GM12878 (cell line): Measurements from ENCODE around the gene CDYL. TPM values are rescaled to one million over a fixed set of nuclear protein-coding genes. Genes with fewer than 3 reads are reported as not detected.

Experiments
- ATAC-seq: fragments of 200-7000 bp; cut with Tn5 transposase; 3 replicates; pipeline ENCODE4 v1.9.1; 2020; ENCODE audit warnings: mild to moderate bottlenecking, moderate library complexity
- BruUV-seq: library from RNA; stranded (reverse); fragments of 400-500 nt; replicated peaks from 2 replicates; lab custom pipeline; 2021; lab: Mats Ljungman, UMichigan
- CTCF ChIA-PET: fragments of 300-600 bp; sonication (Branson Sonifier 250); formaldehyde crosslinking; extraction: SDS; loops from one replicate; lab custom pipeline; 2021; ENCODE audit warnings: inconsistent platforms; lab: Yijun Ruan, JAX
- POLR2A ChIA-PET: fragments of 350-600 bp; formaldehyde crosslinking; extraction: SDS; loops from one replicate; lab custom pipeline; 2021; ENCODE audit warnings: inconsistent platforms; lab: Charles Lee
- RAD21 ChIA-PET: fragments of 300-600 bp; sonication (Branson Sonifier 250); formaldehyde crosslinking; loops from one replicate; lab custom pipeline; 2023; ENCODE audit warnings: antibody characterized with exemption; ENCODE audit not compliant: unreplicated experiment; lab: Charles Lee
- SMC1A ChIA-PET: fragments of 300-600 bp; sonication (Branson Sonifier 250); formaldehyde crosslinking; loops from one replicate; lab custom pipeline; 2023; ENCODE audit not compliant: unreplicated experiment, uncharacterized antibody; lab: Charles Lee
- DNase-seq: peaks from one replicate; pipeline ENCODE4 v3.0.0-alpha.2; 2011; ENCODE audit warnings: low read depth, low spot score
- FAIRE-seq: peaks from 3 replicates; lab custom pipeline; 2011; peaks lifted over from hg19 to GRCh38; lab: Jason Lieb, UNC
- H2AFZ ChIP-seq: 2 replicates; pipeline ENCODE4 v1.6.0; 2011; ENCODE audit warnings: low read depth, low read length, control low read depth; ENCODE audit not compliant: control insufficient read depth
- H3K27ac ChIP-seq: 2 replicates; pipeline ENCODE4 v1.5.1; 2011; ENCODE audit warnings: control low read depth; ENCODE audit not compliant: control insufficient read depth, insufficient read depth
- H3K27me3 ChIP-seq, 2 experiments: replicated peaks in 1 of 2; 2 replicates each; pipeline versions ENCODE4 v1.6.0 to v1.6.1; 2011; ENCODE audit warnings: low read length in 1 of 2; ENCODE audit not compliant: control insufficient read depth in 2 of 2, insufficient read depth in 2 of 2
- H3K36me3 ChIP-seq, 2 experiments: 2 replicates each; pipeline ENCODE4 v1.5.1; 2011; ENCODE audit warnings: low read length in 1 of 2; ENCODE audit not compliant: control insufficient read depth in 2 of 2, insufficient read depth in 2 of 2
- H3K4me1 ChIP-seq: 2 replicates; pipeline ENCODE4 v1.6.1; 2011; ENCODE audit warnings: mild to moderate bottlenecking, low read length, moderate library complexity, mixed read lengths; ENCODE audit not compliant: control insufficient read depth, insufficient read depth
- H3K4me2 ChIP-seq: 2 replicates; pipeline ENCODE4 v1.6.0; 2011; ENCODE audit warnings: control low read depth; ENCODE audit not compliant: control insufficient read depth, insufficient read depth
- H3K4me3 ChIP-seq: fragments of 200-600 bp; sonication (generic); 2 replicates; pipeline ENCODE4 v1.5.1; 2016
- H3K79me2 ChIP-seq: 2 replicates; pipeline ENCODE4 v1.6.0; 2011; ENCODE audit warnings: low read length; ENCODE audit not compliant: control insufficient read depth, insufficient read depth
- H3K9ac ChIP-seq: 2 replicates; pipeline ENCODE4 v1.8.0; 2011; ENCODE audit warnings: low read length, control low read depth, mixed read lengths; ENCODE audit not compliant: control insufficient read depth, insufficient read depth
- H3K9me3 ChIP-seq: replicated peaks from 3 replicates; pipeline ENCODE4 v1.5.1; 2011; ENCODE audit warnings: mild to moderate bottlenecking, low read length; ENCODE audit not compliant: control insufficient read depth, insufficient read depth
- H4K20me1 ChIP-seq: 2 replicates; pipeline ENCODE4 v1.6.0; 2011; ENCODE audit not compliant: control insufficient read depth, insufficient read depth
- BACH1 ChIP-seq: fragments of 450-650 bp; IDR thresholded peaks from 2 replicates; pipeline ENCODE4 v1.6.1; 2017; ENCODE audit warnings: mild to moderate bottlenecking, borderline replicate concordance
- CHD4 ChIP-seq: fragments of 200-600 bp; sonication (generic); IDR thresholded peaks from 2 replicates; pipeline ENCODE4 v1.6.1; 2016; ENCODE audit warnings: mild to moderate bottlenecking
- CREM ChIP-seq: IDR thresholded peaks from 2 replicates; pipeline ENCODE4 v1.6.1; 2014; ENCODE audit warnings: antibody characterized with exemption, low read depth
- HDGF ChIP-seq: fragments of 450-650 bp; IDR thresholded peaks from 2 replicates; pipeline ENCODE4 v1.6.1; 2016; ENCODE audit warnings: antibody characterized with exemption
- MXI1 ChIP-seq: fragments of 150-350 bp; IDR thresholded peaks from 2 replicates; pipeline ENCODE4 v1.6.1; 2011; ENCODE audit warnings: low read depth, mild to moderate bottlenecking, inconsistent platforms, low read length, improper control_type of control experiment
- NFXL1 ChIP-seq: fragments of 450-650 bp; IDR thresholded peaks from 2 replicates; pipeline ENCODE4 v1.6.1; 2017; ENCODE audit warnings: antibody characterized with exemption, mild to moderate bottlenecking, borderline replicate concordance
- RAD51 ChIP-seq: fragments of 450-650 bp; IDR thresholded peaks from 2 replicates; pipeline ENCODE4 v1.6.1; 2016; ENCODE audit warnings: moderate library complexity, mild to moderate bottlenecking, inconsistent platforms
- TARDBP ChIP-seq: IDR thresholded peaks from 2 replicates; pipeline ENCODE4 v1.6.1; 2016; ENCODE audit warnings: borderline replicate concordance
- WRNIP1 ChIP-seq: IDR thresholded peaks from 2 replicates; pipeline ENCODE4 v1.6.1; 2011; ENCODE audit warnings: low read depth, low read length, improper control_type of control experiment, borderline replicate concordance
- ZNF622 ChIP-seq: fragments of 450-650 bp; IDR thresholded peaks from 2 replicates; pipeline ENCODE4 v1.6.1; 2017; ENCODE audit warnings: mild to moderate bottlenecking, inconsistent platforms
- WGBS: methylation state at CpG from one replicate; pipeline ENCODE4 v1.1.6; 2016; ENCODE audit warnings: low lambda C conversion rate; ENCODE audit not compliant: insufficient replicate concordance, insufficient coverage; ENCODE audit errors: missing lambda C conversion rate; 5-methylcytosine and 5-hydroxymethylcytosine counted together
- in situ Hi-C: fragments of 300-500 bp; cut with MboI; formaldehyde crosslinking; loops from 9 replicates; pipeline ENCODE4 v1.14.3; 2018; ENCODE audit warnings: mixed read lengths
- intact Hi-C: fragments of 100-400 bp; cut with micrococcal nuclease; formaldehyde crosslinking; loops from one replicate; pipeline ENCODE4 v1.14.2; 2022; ENCODE audit not compliant: unreplicated experiment
- polyA plus RNA-seq, 11 experiments: library from polyadenylated mRNA; depleted of rRNA in 4 of 11; unstranded in 6 of 11; stranded (reverse) in 5 of 11; fragments of >200 nt; fragmentation: Nextera tagmentation in 4 of 11; fragmentation: Illumina TruSeq in 1 of 11; extraction: Ambion mirVana in 4 of 11; extraction: Trizol in 1 of 11; gene quantifications; 1 replicate in 1 of 11; 2 replicates in 10 of 11; pipeline versions ENCODE4 v1.2.1 to v1.2.3, GENCODE V29; 2011 to 2016; ENCODE audit warnings: inconsistent platforms in 2 of 11, missing spikeins in 2 of 11, low read depth in 1 of 11
- total RNA-seq, 4 experiments: library from RNA; depleted of rRNA in 3 of 4; stranded (reverse); fragments of >200 nt in 3 of 4; fragmentation: Illumina TruSeq in 1 of 4; extraction: Trizol in 1 of 4; gene quantifications; 2 replicates each; pipeline versions ENCODE4 v1.2.1 to v1.2.3, GENCODE V29; 2013 to 2021
- TF ChIP-seq, protein P1 (sequence below): fragments of 150-350 bp; IDR thresholded peaks from 2 replicates; pipeline ENCODE4 v1.6.1; 2014; ENCODE audit warnings: mild to moderate bottlenecking, low read depth, low read length
- TF ChIP-seq, protein P2 (sequence below): IDR thresholded peaks from 2 replicates; pipeline ENCODE4 v1.6.1; 2011; ENCODE audit warnings: borderline replicate concordance, low read depth, mild to moderate bottlenecking, moderate library complexity, low read length; ENCODE audit not compliant: insufficient read depth, poor library complexity, severe bottlenecking
- TF ChIP-seq, protein P3 (sequence below): fragments of 450-650 bp; IDR thresholded peaks from 2 replicates; pipeline ENCODE4 v1.6.1; 2016; ENCODE audit warnings: mild to moderate bottlenecking, moderate library complexity, borderline replicate concordance
- TF ChIP-seq, protein P4 (sequence below): fragments of 450-650 bp; IDR thresholded peaks from 2 replicates; pipeline ENCODE4 v1.6.1; 2017; ENCODE audit warnings: antibody characterized with exemption, mild to moderate bottlenecking, moderate library complexity

The CDYL gene
- total and polyA plus RNA-seq, 10 of the 15 experiments (the other 5 are each of a cell fraction or from before 2014, with no cell fraction given): 9.3 to 61.2 (median 28.5) TPM

DNA sequence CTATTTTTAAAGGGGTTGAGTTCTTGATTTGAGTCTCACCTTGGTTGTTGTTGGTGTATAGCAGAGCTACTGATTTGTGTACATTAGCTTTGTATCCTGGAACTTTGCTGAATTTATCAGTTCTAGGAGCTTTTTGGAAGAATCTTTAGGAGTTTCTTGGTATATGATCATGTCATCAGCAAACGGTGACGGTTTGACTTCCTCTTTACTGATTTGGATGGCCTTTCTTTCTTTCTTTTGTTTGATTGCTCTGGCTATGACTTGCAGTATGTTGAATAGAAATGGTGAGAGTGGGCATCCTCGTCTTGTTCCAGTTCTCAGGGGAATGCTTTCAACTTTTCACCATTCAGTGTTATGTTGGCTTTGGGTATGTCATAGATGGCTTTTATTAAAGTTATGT is 64.0 kb downstream of the CDYL start:
- no peak for DNase-seq
- ChIA-PET CTCF (no interaction called here), SMC1A (no interaction called here), POLR2A (no interaction called here), RAD21 (no interaction called here)
- no peak for FAIRE-seq
- intact Hi-C loops (no loop called here), in situ Hi-C loops (no loop called here)
- no TSS peak for BruUV-seq
- WGBS: 86% methylated on average over 3 of the region's 3 CpGs
- no peak overlapping the region for H3K4me3 ChIP-seq
- no peak overlapping the region for H3K4me2 ChIP-seq
- no peak for ATAC-seq
- no peaks in the 10 kb centered on the region for H4K20me1 ChIP-seq
- H2AFZ ChIP-seq: no peak overlapping the region
- peaks cover 16% of the 10 kb centered on the region for H3K9me3 ChIP-seq
- no peaks in the 10 kb centered on the region for H3K4me1 ChIP-seq
- H3K79me2 ChIP-seq: peaks cover 50% of the 10 kb centered on the region
- H3K9ac ChIP-seq: no peak overlapping the region
- H3K36me3 ChIP-seq: no peaks in the 10 kb centered on the region
- H3K27ac ChIP-seq: no peak overlapping the region
- no peaks in the 10 kb centered on the region for H3K27me3 ChIP-seq
- TF ChIP-seq CREM (no peak), CHD4 (no peak), WRNIP1 (no peak), RAD51 (no peak), MXI1 (no peak), BACH1 (no peak), HDGF (no peak), TARDBP (no peak), ZNF622 (no peak), NFXL1 (no peak)
- TF ChIP-seq, protein P1, sequence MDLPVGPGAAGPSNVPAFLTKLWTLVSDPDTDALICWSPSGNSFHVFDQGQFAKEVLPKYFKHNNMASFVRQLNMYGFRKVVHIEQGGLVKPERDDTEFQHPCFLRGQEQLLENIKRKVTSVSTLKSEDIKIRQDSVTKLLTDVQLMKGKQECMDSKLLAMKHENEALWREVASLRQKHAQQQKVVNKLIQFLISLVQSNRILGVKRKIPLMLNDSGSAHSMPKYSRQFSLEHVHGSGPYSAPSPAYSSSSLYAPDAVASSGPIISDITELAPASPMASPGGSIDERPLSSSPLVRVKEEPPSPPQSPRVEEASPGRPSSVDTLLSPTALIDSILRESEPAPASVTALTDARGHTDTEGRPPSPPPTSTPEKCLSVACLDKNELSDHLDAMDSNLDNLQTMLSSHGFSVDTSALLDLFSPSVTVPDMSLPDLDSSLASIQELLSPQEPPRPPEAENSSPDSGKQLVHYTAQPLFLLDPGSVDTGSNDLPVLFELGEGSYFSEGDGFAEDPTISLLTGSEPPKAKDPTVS: no peak
- TF ChIP-seq, protein P2, sequence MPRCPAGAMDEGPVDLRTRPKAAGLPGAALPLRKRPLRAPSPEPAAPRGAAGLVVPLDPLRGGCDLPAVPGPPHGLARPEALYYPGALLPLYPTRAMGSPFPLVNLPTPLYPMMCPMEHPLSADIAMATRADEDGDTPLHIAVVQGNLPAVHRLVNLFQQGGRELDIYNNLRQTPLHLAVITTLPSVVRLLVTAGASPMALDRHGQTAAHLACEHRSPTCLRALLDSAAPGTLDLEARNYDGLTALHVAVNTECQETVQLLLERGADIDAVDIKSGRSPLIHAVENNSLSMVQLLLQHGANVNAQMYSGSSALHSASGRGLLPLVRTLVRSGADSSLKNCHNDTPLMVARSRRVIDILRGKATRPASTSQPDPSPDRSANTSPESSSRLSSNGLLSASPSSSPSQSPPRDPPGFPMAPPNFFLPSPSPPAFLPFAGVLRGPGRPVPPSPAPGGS: no peak
- TF ChIP-seq, protein P3, sequence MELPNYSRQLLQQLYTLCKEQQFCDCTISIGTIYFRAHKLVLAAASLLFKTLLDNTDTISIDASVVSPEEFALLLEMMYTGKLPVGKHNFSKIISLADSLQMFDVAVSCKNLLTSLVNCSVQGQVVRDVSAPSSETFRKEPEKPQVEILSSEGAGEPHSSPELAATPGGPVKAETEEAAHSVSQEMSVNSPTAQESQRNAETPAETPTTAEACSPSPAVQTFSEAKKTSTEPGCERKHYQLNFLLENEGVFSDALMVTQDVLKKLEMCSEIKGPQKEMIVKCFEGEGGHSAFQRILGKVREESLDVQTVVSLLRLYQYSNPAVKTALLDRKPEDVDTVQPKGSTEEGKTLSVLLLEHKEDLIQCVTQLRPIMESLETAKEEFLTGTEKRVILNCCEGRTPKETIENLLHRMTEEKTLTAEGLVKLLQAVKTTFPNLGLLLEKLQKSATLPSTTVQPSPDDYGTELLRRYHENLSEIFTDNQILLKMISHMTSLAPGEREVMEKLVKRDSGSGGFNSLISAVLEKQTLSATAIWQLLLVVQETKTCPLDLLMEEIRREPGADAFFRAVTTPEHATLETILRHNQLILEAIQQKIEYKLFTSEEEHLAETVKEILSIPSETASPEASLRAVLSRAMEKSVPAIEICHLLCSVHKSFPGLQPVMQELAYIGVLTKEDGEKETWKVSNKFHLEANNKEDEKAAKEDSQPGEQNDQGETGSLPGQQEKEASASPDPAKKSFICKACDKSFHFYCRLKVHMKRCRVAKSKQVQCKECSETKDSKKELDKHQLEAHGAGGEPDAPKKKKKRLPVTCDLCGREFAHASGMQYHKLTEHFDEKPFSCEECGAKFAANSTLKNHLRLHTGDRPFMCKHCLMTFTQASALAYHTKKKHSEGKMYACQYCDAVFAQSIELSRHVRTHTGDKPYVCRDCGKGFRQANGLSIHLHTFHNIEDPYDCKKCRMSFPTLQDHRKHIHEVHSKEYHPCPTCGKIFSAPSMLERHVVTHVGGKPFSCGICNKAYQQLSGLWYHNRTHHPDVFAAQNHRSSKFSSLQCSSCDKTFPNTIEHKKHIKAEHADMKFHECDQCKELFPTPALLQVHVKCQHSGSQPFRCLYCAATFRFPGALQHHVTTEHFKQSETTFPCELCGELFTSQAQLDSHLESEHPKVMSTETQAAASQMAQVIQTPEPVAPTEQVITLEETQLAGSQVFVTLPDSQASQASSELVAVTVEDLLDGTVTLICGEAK: no peak
- TF ChIP-seq, protein P4, sequence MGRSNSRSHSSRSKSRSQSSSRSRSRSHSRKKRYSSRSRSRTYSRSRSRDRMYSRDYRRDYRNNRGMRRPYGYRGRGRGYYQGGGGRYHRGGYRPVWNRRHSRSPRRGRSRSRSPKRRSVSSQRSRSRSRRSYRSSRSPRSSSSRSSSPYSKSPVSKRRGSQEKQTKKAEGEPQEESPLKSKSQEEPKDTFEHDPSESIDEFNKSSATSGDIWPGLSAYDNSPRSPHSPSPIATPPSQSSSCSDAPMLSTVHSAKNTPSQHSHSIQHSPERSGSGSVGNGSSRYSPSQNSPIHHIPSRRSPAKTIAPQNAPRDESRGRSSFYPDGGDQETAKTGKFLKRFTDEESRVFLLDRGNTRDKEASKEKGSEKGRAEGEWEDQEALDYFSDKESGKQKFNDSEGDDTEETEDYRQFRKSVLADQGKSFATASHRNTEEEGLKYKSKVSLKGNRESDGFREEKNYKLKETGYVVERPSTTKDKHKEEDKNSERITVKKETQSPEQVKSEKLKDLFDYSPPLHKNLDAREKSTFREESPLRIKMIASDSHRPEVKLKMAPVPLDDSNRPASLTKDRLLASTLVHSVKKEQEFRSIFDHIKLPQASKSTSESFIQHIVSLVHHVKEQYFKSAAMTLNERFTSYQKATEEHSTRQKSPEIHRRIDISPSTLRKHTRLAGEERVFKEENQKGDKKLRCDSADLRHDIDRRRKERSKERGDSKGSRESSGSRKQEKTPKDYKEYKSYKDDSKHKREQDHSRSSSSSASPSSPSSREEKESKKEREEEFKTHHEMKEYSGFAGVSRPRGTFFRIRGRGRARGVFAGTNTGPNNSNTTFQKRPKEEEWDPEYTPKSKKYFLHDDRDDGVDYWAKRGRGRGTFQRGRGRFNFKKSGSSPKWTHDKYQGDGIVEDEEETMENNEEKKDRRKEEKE: no peak
